ENCODE data around the gene KATNAL1.

DNA sequence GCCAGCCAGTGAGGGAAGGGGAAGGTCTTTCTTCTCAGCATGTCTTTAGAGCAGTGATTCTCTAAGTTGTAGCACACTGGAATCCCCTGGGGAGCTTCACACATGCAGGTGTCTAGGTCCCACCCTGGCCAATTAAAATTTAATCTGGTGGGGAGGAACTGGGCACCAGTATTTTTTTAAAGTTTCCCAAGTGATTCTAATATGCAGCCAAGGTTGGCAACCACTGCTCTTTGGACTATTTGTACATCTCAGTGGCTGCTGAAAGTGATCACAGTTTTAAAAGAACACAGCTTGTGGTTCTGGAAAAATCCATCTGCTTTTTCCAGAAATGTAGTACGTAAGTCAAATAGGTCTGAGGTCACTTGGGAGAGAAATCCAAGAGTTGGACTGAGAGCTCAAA, 10.7 kb upstream of the KATNAL1 start:
- TF ChIP-seq, protein P1, sequence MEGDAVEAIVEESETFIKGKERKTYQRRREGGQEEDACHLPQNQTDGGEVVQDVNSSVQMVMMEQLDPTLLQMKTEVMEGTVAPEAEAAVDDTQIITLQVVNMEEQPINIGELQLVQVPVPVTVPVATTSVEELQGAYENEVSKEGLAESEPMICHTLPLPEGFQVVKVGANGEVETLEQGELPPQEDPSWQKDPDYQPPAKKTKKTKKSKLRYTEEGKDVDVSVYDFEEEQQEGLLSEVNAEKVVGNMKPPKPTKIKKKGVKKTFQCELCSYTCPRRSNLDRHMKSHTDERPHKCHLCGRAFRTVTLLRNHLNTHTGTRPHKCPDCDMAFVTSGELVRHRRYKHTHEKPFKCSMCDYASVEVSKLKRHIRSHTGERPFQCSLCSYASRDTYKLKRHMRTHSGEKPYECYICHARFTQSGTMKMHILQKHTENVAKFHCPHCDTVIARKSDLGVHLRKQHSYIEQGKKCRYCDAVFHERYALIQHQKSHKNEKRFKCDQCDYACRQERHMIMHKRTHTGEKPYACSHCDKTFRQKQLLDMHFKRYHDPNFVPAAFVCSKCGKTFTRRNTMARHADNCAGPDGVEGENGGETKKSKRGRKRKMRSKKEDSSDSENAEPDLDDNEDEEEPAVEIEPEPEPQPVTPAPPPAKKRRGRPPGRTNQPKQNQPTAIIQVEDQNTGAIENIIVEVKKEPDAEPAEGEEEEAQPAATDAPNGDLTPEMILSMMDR (optimal IDR thresholded peaks at IDR 0.05 in 1 of 3, IDR thresholded peaks at IDR 0.05 in 1 of 3, conservative IDR thresholded peaks at IDR 0.05 in 1 of 3; ENCODE audit: extremely low read depth in 1 of 3, insufficient read depth in 2 of 3, low read length in 3 of 3), result no peak
- no peak for TF ChIP-seq EZH2 (IDR thresholded peaks at IDR 0.05; ENCODE audit: low read length)
